ENCODE results near the gene LYPLA2. TPM values are rescaled to one million over a fixed set of nuclear protein-coding genes. Genes with fewer than 3 reads are reported as not detected.

LYPLA2 gene
- total RNA-seq, 1 experiment from 2014 or later = 78.0 TPM

GRCh38 chr1:23772854-23773242 lies 18.1 kb upstream of the LYPLA2 start:
- no peak for TF ChIP-seq YY1 (IDR thresholded peaks at IDR 0.05; ENCODE audit: extremely low read depth, insufficient replicate concordance, low read depth, low read length)
- no peak for TF ChIP-seq ATF3 (IDR thresholded peaks at IDR 0.05)
- TF ChIP-seq MAX (IDR thresholded peaks at IDR 0.05) = no peak
- no peak for TF ChIP-seq CTCF (IDR thresholded peaks at IDR 0.05 in 2 of 3, conservative IDR thresholded peaks at IDR 0.05 in 1 of 3; ENCODE audit: borderline replicate concordance in 1 of 3, insufficient read depth in 1 of 3, low read depth in 2 of 3, low read length in 2 of 3)
- no peak for TF ChIP-seq ZNF274 (IDR thresholded peaks at IDR 0.05; ENCODE audit: low read depth, low read length)
- TF ChIP-seq POLR2A (IDR thresholded peaks at IDR 0.05; ENCODE audit: borderline replicate concordance, extremely low read depth, insufficient read depth, insufficient read length) = no peak
- no peak for TF ChIP-seq ZFX (IDR thresholded peaks at IDR 0.05)
- TF ChIP-seq CBX3 (IDR thresholded peaks at IDR 0.05; ENCODE audit: low read depth) = no peak
- TF ChIP-seq EZH2phosphoT487 (IDR thresholded peaks at IDR 0.05; ENCODE audit: borderline replicate concordance) = no peak
- no peak for TF ChIP-seq REST (IDR thresholded peaks at IDR 0.05; ENCODE audit: low read depth)
- no peak for TF ChIP-seq POLR2AphosphoS5 (IDR thresholded peaks at IDR 0.05; ENCODE audit: low read depth, low read length)
- TF ChIP-seq SRF (IDR thresholded peaks at IDR 0.05; ENCODE audit: low read depth) = no peak
- TF ChIP-seq TCF7L2 (IDR thresholded peaks at IDR 0.05; ENCODE audit: borderline replicate concordance, extremely low read depth, insufficient read depth, insufficient read length) = no peak
- no peak for TF ChIP-seq SP1 (IDR thresholded peaks at IDR 0.05; ENCODE audit: low read depth)
- TF ChIP-seq RAD21 (IDR thresholded peaks at IDR 0.05; ENCODE audit: low read depth) = no peak
- TF ChIP-seq ELF1 (IDR thresholded peaks at IDR 0.05; ENCODE audit: borderline replicate concordance, low read depth) = no peak
- no peak for TF ChIP-seq CEBPB (IDR thresholded peaks at IDR 0.05; ENCODE audit: low read depth)
- no peak for TF ChIP-seq JUND (IDR thresholded peaks at IDR 0.05)
- Histone ChIP-seq H4K20me1 (ENCODE audit: insufficient read depth) (no peaks in the 10 kb centered on the region), H3K79me2 (ENCODE audit: insufficient read depth, low read length) (peaks cover 24% of the 10 kb centered on the region), H3K9me3 (ENCODE audit: control insufficient read depth in 1 of 2, insufficient read depth in 1 of 2, low read depth in 1 of 2, low read length in 2 of 2) (no peaks in the 10 kb centered on the region), H3K4me2 (ENCODE audit: low read length) (no peak overlapping the region), H3K9ac (ENCODE audit: low read length) (no peak overlapping the region), H3K36me3 (ENCODE audit: control insufficient read depth in 1 of 2, insufficient read depth in 2 of 2, low read length in 2 of 2) (peaks cover 4% of the 10 kb centered on the region in 2 experiments; a peak in 2 of 4 replicates), H3K4me1 (ENCODE audit: control insufficient read depth in 1 of 2, insufficient read depth in 2 of 2, low read length in 2 of 2) (peaks cover 4 to 8% of the 10 kb centered on the region in 2 experiments; a peak in 2 of 4 replicates), H3K27ac (ENCODE audit: low read depth, low read length) (no peak overlapping the region), H3K27me3 (ENCODE audit: insufficient read depth, low read length) (no peaks in the 10 kb centered on the region), H3K9me2 (ENCODE audit: insufficient read depth) (no peaks in the 10 kb centered on the region), H3K4me3 (replicated peaks in 1 of 2; ENCODE audit: low read depth in 1 of 2, low read length in 2 of 2) (no peak overlapping the region), H2AFZ (ENCODE audit: low read depth, low read length, poor library complexity, severe bottlenecking) (no peak overlapping the region)
- ChIA-PET CTCF (no interaction called here), RAD21 (ENCODE audit: low non-redundant PET in 1 of 2, low total read pairs in 2 of 2, uncharacterized antibody in 2 of 2, unreplicated experiment in 2 of 2) (no interaction called here), POLR2A (no interaction called here)
- ATAC-seq = no peak
- no TSS peak for BruUV-seq (replicated peaks)
- intact Hi-C loops (cut with micrococcal nuclease) = loop anchor here (1.0 to 5.0 kb wide), 4 partner anchors 81 to 619 kb away; partner anchors contain the start of gene FUCA1
- no peak for DNase-seq (ENCODE audit: low read depth, low spot score)
